CD14-positive monocyte (primary cell): ENCODE results near the gene DSG3. TPM values are rescaled to one million over a fixed set of nuclear protein-coding genes. Genes with fewer than 3 reads are reported as not detected.

Experiments
- DNase-seq, 3 donors: peaks; one replicate each; pipeline ENCODE4 v3.0.0-alpha.2; 2011 to 2022
- H2AFZ ChIP-seq: 2 replicates; pipeline ENCODE4 v1.6.0; 2012; ENCODE audit warnings: mild to moderate bottlenecking, low read depth, low read length, inconsistent platforms; ENCODE audit not compliant: insufficient read depth, poor library complexity, severe bottlenecking
- H3K27ac ChIP-seq, 2 donors: 1 replicate in 1 of 2; 2 replicates in 1 of 2; pipeline ENCODE4 v1.5.1; 2012 to 2013; ENCODE audit warnings: low read length in 2 of 2, control low read depth in 1 of 2, inconsistent platforms in 1 of 2, low read depth in 1 of 2, mild to moderate bottlenecking in 1 of 2
- H3K27me3 ChIP-seq, 2 donors: one replicate each; pipeline versions ENCODE4 v1.6.0 to v1.6.1; 2011 to 2013; ENCODE audit warnings: low read length in 2 of 2; ENCODE audit not compliant: control insufficient read depth in 2 of 2, insufficient read depth in 2 of 2
- H3K36me3 ChIP-seq, 2 donors: replicated peaks in 1 of 2; 1 replicate in 1 of 2; 2 replicates in 1 of 2; pipeline versions ENCODE4 v1.5.1 to v1.6.1; 2012 to 2013; ENCODE audit warnings: low read length in 2 of 2, control low read depth in 1 of 2, inconsistent platforms in 1 of 2, mild to moderate bottlenecking in 1 of 2; ENCODE audit not compliant: insufficient read depth in 2 of 2, control insufficient read depth in 1 of 2
- H3K4me1 ChIP-seq, 2 donors: 1 replicate in 1 of 2; 2 replicates in 1 of 2; pipeline versions ENCODE4 v1.5.1 to v1.6.1; 2012 to 2013; ENCODE audit warnings: low read length in 2 of 2, control low read depth in 1 of 2, inconsistent platforms in 1 of 2, mild to moderate bottlenecking in 1 of 2, moderate library complexity in 1 of 2; ENCODE audit not compliant: insufficient read depth in 2 of 2, control insufficient read depth in 1 of 2
- H3K4me2 ChIP-seq: replicated peaks from 2 replicates; pipeline ENCODE3; 2012; ENCODE audit warnings: low read length, moderate library complexity, mild to moderate bottlenecking; ENCODE audit not compliant: poor library complexity, severe bottlenecking; ENCODE audit errors: extremely low read depth
- H3K4me3 ChIP-seq, 3 experiments: fragments of 200-600 bp in 1 of 3; sonication (generic) in 1 of 3; replicated peaks in 1 of 3; 1 replicate in 2 of 3; 2 replicates in 1 of 3; pipeline ENCODE4 v1.5.1; 2011 to 2013; ENCODE audit warnings: low read length in 3 of 3, mild to moderate bottlenecking in 3 of 3, control low read depth in 2 of 3, low read depth in 2 of 3, inconsistent platforms in 1 of 3, moderate library complexity in 1 of 3
- H3K79me2 ChIP-seq: 2 replicates; pipeline ENCODE4 v1.6.0; 2012; ENCODE audit warnings: mild to moderate bottlenecking, control low read depth, inconsistent platforms, low read length, moderate library complexity; ENCODE audit not compliant: insufficient read depth
- H3K9ac ChIP-seq: 2 replicates; pipeline ENCODE4 v1.6.0; 2017; ENCODE audit warnings: low read length, mild to moderate bottlenecking; ENCODE audit not compliant: insufficient read depth, poor library complexity, severe bottlenecking
- H3K9me3 ChIP-seq, 2 donors: replicated peaks in 1 of 2; 1 replicate in 1 of 2; 2 replicates in 1 of 2; pipeline versions ENCODE4 v1.5.1 to v1.6.1; 2012 to 2013; ENCODE audit warnings: low read length in 2 of 2, control low read depth in 1 of 2; ENCODE audit not compliant: control insufficient read depth in 1 of 2, insufficient read depth in 1 of 2
- H4K20me1 ChIP-seq: 2 replicates; pipeline ENCODE4 v1.6.0; 2012; ENCODE audit warnings: mild to moderate bottlenecking, low read length, control low read depth, moderate library complexity; ENCODE audit not compliant: insufficient read depth
- H3K27ac Mint-ChIP-seq, 7 donors: one replicate each; pipeline ENCODE4 v1.8.0; 2020; ENCODE audit warnings: mild to moderate bottlenecking in 7 of 7, mixed read lengths in 7 of 7, moderate library complexity in 6 of 7, inconsistent platforms in 2 of 7
- H3K27me3 Mint-ChIP-seq, 3 donors: one replicate each; pipeline ENCODE4 v1.8.0; 2021 to 2022; ENCODE audit warnings: low read depth in 3 of 3, mild to moderate bottlenecking in 3 of 3, mixed read lengths in 3 of 3, moderate library complexity in 3 of 3, inconsistent platforms in 1 of 3
- H3K36me3 Mint-ChIP-seq, 2 donors: one replicate each; pipeline ENCODE4 v1.8.0; 2020; ENCODE audit warnings: mixed read lengths in 2 of 2, inconsistent platforms in 1 of 2, mild to moderate bottlenecking in 1 of 2
- H3K4me1 Mint-ChIP-seq: one replicate; pipeline ENCODE4 v1.8.0; 2020; ENCODE audit warnings: mild to moderate bottlenecking, mixed read lengths
- H3K4me3 Mint-ChIP-seq, 2 donors: one replicate each; pipeline ENCODE4 v1.8.0; 2020; ENCODE audit warnings: mild to moderate bottlenecking in 2 of 2, mixed read lengths in 2 of 2, moderate library complexity in 1 of 2
- H3K9me3 Mint-ChIP-seq, 7 donors: one replicate each; pipeline ENCODE4 v1.8.0; 2020 to 2022; ENCODE audit warnings: mixed read lengths in 7 of 7, mild to moderate bottlenecking in 6 of 7, moderate library complexity in 6 of 7, inconsistent platforms in 2 of 7
- WGBS: methylation state at CpG from one replicate; pipeline ENCODE4 v1.1.5; 2013; ENCODE audit warnings: missing lambda C conversion rate; ENCODE audit not compliant: insufficient coverage; 5-methylcytosine and 5-hydroxymethylcytosine counted together
- intact Hi-C, 2 donors: fragments of 100-400 bp; cut with micrococcal nuclease; formaldehyde crosslinking; loops; one replicate each; pipeline versions ENCODE4 v1.15.0 to v1.15.1; 2023
- polyA plus RNA-seq, 3 donors: library from polyadenylated mRNA; depleted of rRNA in 1 of 3; unstranded in 2 of 3; stranded (reverse) in 1 of 3; fragments of 300-500 nt in 2 of 3; fragments of >200 nt in 1 of 3; fragmentation: Illumina TruSeq in 2 of 3; gene quantifications; 1 replicate in 2 of 3; 2 replicates in 1 of 3; pipeline ENCODE4 v1.2.3, GENCODE V29; 2012 to 2021
- TF ChIP-seq, protein P1 (sequence below): fragments of 200-600 bp; IDR thresholded peaks from one replicate; pipeline ENCODE4 v1.8.0; 2022; ENCODE audit warnings: antibody characterized with exemption, mild to moderate bottlenecking

The DSG3 gene
- polyA plus RNA-seq, 3 donors: not detected

DNA sequence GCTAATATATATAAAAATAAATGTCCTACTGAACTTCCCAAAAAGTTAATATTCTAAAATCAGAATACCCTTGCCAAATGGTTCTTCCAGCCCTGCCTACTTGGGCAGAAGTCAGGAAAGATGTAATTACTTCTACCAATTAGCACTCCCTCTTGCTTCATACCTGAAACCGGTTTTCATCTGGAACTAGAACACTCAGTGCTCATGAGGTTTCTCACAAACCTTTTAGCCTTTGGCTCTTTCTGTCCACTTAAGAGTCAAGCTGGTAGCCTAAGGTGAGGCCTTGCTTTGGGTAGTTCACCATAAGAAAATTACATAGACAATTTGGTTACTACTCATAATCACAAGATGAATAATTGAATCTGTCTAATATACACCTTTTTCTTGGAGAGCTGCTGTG is 4.1 kb downstream of the DSG3 start:
- Mint-ChIP-seq H3K27me3 (peaks cover 0 to 1% (median 1%) of the 10 kb centered on the region in 3 donors), H3K4me1 (no peaks in the 10 kb centered on the region), H3K27ac (no peak overlapping the region), H3K36me3 (no peaks in the 10 kb centered on the region), H3K9me3 (peaks cover 0 to 2% (median 0%) of the 10 kb centered on the region in 7 donors), H3K4me3 (no peak overlapping the region)
- no peak for DNase-seq
- Histone ChIP-seq H3K36me3 (no peaks in the 10 kb centered on the region), H2AFZ (no peak overlapping the region), H4K20me1 (no peaks in the 10 kb centered on the region), H3K9ac (no peak overlapping the region), H3K4me1 (no peaks in the 10 kb centered on the region), H3K4me3 (no peak overlapping the region), H3K27me3 (no peaks in the 10 kb centered on the region), H3K9me3 (no peaks in the 10 kb centered on the region), H3K4me2 (no peak overlapping the region), H3K79me2 (no peaks in the 10 kb centered on the region), H3K27ac (no peak overlapping the region)
- intact Hi-C loops: no loop called here
- 83% methylated on average over 1 of the region's 1 CpG for WGBS
- TF ChIP-seq, protein P1, sequence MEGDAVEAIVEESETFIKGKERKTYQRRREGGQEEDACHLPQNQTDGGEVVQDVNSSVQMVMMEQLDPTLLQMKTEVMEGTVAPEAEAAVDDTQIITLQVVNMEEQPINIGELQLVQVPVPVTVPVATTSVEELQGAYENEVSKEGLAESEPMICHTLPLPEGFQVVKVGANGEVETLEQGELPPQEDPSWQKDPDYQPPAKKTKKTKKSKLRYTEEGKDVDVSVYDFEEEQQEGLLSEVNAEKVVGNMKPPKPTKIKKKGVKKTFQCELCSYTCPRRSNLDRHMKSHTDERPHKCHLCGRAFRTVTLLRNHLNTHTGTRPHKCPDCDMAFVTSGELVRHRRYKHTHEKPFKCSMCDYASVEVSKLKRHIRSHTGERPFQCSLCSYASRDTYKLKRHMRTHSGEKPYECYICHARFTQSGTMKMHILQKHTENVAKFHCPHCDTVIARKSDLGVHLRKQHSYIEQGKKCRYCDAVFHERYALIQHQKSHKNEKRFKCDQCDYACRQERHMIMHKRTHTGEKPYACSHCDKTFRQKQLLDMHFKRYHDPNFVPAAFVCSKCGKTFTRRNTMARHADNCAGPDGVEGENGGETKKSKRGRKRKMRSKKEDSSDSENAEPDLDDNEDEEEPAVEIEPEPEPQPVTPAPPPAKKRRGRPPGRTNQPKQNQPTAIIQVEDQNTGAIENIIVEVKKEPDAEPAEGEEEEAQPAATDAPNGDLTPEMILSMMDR: no peak

DNA sequence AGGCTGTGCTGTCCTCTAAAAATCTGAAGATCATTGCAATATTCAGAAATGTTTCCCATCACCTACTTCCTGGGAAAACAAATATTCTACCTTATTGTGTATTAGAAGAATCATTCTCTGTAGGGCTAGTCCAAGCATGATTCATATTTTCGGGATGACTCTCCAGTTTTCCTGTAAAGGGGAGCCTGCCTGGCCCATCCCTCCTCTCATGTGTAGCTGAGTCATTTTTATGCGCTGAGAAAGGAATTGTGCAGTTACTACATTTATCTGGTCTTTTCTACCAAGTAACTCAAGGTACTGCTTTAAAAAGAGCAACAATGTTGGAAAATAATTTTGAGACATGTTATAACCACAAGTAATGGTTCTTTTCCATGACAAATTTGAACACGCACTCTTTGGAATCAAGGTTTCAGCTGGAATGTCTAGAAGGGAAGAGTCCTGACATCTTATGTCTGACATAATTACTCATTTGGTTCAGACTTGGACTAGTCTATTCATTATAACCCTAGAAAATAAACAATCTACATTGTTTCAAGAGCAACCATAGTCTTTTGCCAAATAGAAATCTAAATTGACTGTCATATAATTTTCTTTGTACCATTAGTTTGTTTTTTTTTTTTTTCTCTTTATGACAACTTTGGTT is 6.6 kb downstream of the DSG3 start:
- H4K20me1 ChIP-seq: no peaks in the 10 kb centered on the region
- Mint-ChIP-seq H3K36me3 (no peaks in the 10 kb centered on the region), H3K4me1 (no peaks in the 10 kb centered on the region), H3K9me3 (peaks cover 0 to 4% (median 0%) of the 10 kb centered on the region in 7 donors), H3K27me3 (peaks cover 0 to 3% (median 3%) of the 10 kb centered on the region in 3 donors), H3K4me3 (no peak overlapping the region), H3K27ac (no peak overlapping the region)
- DNase-seq: no peak
- H3K27me3 ChIP-seq: no peaks in the 10 kb centered on the region
- WGBS: no CpG with 5 or more reads among the region's 3 CpGs
- no peak overlapping the region for H3K4me2 ChIP-seq
- no peak overlapping the region for H3K4me3 ChIP-seq
- no peaks in the 10 kb centered on the region for H3K9me3 ChIP-seq
- intact Hi-C loops: no loop called here
- no peaks in the 10 kb centered on the region for H3K4me1 ChIP-seq
- H2AFZ ChIP-seq: no peak overlapping the region
- H3K36me3 ChIP-seq: no peaks in the 10 kb centered on the region
- H3K79me2 ChIP-seq: no peaks in the 10 kb centered on the region
- H3K9ac ChIP-seq: no peak overlapping the region
- no peak overlapping the region for H3K27ac ChIP-seq
- TF ChIP-seq, protein P1: no peak
